NCI-H2227 (cell line): ENCODE measurements around the gene PRDX2.

ENCODE experiments used
- DNase-seq: peaks from one replicate; lab custom pipeline; 2025; ENCODE audit not compliant: unreplicated experiment; lab: John Stamatoyannopoulos, UW

The PRDX2 gene

DNA sequence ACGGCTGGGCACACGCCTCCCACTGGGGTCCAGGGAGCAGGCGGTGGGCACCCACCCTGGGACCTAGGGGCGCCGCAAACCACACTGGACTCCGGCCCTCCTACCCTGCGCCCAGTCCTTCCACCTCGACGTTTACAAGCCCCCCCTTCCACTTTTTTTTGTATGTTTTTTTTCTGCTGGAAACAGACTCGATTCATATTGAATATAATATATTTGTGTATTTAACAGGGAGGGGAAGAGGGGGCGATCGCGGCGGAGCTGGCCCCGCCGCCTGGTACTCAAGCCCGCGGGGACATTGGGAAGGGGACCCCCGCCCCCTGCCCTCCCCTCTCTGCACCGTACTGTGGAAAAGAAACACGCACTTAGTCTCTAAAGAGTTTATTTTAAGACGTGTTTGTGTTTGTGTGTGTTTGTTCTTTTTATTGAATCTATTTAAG lies 8.7 kb downstream of the PRDX2 start:
- DNase-seq = no peak

DNA sequence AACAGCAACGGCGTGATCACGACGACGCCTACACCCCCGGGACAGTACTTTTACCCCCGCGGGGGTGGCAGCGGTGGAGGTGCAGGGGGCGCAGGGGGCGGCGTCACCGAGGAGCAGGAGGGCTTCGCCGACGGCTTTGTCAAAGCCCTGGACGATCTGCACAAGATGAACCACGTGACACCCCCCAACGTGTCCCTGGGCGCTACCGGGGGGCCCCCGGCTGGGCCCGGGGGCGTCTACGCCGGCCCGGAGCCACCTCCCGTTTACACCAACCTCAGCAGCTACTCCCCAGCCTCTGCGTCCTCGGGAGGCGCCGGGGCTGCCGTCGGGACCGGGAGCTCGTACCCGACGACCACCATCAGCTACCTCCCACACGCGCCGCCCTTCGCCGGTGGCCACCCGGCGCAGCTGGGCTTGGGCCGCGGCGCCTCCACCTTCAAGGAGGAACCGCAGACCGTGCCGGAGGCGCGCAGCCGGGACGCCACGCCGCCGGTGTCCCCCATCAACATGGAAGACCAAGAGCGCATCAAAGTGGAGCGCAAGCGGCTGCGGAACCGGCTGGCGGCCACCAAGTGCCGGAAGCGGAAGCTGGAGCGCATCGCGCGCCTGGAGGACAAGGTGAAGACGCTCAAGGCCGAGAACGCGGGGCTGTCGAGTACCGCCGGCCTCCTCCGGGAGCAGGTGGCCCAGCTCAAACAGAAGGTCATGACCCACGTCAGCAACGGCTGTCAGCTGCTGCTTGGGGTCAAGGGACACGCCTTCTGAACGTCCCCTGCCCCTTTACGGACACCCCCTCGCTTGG lies 9.3 kb downstream of the PRDX2 start:
- DNase-seq = peak; percentile 67

DNA sequence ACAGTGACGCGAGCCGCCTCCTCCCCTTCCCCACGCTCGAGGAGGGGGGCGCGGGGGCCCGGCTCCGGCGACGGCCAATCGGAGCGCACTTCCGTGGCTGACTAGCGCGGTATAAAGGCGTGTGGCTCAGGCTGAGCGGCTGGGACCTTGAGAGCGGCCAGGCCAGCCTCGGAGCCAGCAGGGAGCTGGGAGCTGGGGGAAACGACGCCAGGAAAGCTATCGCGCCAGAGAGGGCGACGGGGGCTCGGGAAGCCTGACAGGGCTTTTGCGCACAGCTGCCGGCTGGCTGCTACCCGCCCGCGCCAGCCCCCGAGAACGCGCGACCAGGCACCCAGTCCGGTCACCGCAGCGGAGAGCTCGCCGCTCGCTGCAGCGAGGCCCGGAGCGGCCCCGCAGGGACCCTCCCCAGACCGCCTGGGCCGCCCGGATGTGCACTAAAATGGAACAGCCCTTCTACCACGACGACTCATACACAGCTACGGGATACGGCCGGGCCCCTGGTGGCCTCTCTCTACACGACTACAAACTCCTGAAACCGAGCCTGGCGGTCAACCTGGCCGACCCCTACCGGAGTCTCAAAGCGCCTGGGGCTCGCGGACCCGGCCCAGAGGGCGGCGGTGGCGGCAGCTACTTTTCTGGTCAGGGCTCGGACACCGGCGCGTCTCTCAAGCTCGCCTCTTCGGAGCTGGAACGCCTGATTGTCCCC lies 10.1 kb downstream of the PRDX2 start, which contains the start of gene JUNB:
Gene JUNB (plus strand): TSS at position 142 of the 706 bp plus-strand sequence. CDS start 286 bp downstream, at position 428.
- DNase-seq = peak; percentile 95

DNA sequence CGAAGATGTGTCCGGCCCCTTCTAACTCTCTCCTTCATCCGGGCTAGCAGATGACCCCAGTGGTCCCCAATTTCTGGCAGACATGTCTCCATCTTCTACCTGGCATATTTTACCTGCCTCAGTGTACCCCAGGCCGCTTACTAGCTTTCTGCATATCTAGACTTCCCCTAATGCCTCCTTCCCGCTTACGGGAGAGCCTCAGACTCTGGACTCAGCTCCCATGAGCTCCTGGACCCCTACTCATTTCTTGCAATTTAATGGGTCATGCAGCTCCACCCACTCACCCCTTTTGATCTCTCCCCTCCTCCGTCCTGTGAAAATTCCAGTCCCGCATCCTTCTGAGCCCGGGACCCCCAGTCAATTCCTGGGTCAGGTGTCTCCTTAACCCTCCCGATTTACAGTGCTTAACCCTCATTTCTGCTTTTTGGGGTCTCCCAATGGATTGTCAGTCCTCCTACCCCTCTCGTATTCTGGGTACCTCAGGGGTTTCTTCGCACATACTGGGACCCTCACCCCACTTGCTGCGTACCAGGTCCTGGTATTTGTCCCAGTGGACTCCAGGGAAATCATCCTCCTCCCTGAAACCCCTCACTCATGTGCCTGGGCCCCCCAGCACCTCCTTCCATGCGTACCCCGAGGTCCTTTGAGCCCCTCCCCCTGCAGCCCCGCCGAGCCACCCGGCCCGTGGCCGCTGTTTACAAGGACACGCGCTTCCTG lies 10.8 kb downstream of the PRDX2 start:
- DNase-seq = no peak

DNA sequence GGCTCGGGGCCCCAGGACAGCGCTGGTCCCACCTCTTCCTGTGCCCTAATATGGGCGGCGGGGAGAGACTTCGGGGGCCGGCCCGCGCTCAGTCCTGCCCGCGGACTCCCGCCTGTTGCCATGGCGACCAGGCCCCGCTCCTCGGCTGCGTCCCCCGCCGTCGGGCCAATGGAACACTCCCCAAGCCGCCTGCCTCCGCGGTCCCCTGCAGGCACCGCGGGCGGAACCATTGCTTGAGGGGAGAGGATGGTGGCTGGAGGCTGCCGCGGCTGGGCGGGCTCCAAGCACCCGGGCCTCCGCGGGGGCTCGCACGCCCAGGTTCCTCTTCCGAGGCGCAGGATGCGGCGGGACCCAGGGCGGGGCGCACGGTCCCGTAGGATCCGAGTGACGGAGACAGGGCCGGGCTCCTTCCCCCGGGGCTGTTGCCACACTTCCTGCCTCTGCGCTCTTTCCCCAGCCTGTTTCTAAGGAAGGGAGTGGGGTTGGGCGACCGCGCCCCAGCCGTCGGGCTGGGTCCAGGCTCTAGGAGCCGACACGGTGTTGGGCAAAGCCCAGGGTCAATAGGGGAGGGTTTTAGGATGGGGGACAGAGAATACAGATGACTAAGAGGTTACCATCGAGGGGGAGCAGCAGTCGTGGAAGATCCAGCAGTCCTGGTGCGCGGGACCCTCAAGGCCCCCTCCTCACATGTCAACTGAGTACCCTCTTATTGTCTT lies 11.5 kb downstream of the PRDX2 start:
- peak; percentile 96 for DNase-seq

DNA sequence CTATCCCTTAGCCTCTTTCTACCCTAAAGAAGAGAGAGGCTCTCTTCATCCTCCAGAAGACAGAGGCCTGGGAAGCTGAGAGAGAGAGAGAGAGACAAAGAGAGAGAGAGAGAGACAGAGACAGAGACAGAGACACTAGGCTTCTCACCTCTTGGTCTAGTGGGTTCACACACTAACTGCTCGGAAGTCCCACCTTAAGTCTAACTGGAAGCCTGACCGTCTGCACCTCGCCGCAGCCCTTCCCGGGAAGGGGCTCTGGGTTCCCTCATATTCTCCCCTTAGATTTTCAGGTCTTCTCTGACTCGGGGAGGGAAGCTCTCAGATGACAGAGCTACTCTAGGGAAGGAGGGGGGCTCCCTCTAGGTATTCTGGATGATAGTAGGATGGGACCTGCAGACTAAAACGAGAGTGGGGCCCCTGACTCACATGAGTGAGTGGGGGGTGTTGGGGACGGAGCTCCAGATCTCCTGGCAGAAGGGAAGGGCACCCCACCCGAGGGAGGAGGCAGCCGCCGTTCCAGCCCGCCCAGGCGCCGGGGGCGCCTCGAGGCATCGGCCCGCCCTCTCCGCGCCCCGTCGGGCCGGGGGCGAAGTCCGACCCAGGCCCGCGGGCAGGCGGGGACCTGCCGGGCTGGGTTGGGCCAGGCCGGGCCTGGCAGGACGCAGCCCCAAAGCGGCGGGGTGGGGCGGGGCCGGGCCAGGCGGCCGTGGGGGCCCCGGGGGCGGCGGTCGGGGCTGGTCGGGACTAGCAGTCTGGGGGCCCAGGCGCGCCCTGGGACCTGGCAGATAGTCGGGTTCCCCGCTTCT lies 12.3 kb downstream of the PRDX2 start:
- DNase-seq = peak; percentile 47

DNA sequence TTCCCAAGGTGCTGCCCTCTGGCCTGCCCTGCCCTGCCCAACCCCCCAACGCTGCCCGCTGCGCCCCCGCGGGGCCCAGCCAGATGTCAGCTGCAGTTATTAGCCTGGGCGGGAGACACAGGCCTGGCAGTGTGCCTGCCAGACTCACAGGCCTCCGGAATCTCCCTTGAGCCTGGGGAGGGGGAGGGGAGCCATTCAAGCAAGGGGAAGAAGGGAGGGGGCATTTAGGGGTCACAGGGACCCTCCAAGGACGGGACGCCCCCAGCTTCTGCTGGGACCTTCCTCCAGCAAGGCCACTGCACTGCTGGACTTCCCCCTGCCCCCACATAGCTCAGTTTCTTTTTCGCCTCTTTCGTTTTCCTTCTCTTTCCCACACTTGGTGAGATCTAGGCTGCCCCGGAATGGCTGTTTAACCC lies 12.9 kb downstream of the PRDX2 start:
- peak; percentile 43 for DNase-seq

DNA sequence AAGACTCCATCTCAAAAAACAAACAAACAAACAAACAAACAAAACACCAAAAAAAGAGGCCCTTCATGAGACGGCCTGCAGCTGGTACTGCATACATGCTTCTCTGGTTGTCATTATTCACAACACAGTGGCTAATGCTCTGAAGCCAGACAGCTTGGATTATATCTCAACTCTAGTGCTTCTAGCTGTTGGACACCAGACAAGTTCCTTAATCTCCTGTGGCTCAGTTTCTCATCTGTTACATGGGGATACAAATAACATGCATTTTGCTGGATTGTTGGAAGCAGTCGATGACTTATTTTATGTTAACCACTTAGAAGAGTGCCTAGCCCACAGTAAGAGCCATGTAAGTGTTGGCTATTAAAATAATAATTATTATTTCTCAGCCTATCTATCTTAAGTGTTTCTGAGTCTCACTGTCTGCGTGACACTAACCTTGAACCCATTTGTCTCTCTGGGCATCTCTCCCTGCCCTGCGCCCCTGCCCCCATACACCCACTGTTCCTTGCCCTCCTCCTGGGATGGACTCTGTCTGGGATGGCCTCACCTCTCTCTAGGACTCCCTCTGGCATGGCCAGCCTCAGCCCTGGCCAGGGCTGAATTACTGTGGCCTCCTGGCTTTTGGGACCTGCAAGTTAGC lies 13.4 kb downstream of the PRDX2 start:
- DNase-seq = no peak

DNA sequence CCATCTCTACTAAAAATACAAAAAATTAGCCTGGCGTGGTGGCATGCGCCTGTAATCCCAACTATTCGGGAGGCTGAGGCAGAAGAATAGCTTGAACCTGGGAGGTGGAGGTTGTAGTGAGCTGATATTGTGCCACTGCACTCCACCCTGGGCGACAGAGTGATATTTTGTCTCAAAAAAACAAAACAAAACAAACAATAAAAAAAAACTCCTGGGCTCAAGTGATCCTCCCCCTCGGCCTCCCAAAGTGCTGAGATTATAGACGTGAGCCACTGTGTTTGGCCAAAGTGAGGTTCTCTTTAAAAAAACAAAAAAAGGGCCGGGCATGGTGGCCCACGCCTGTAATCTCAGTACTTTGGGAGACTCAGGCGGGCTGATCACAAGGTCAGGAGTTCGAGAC lies 14.1 kb downstream of the PRDX2 start:
- DNase-seq = no peak

DNA sequence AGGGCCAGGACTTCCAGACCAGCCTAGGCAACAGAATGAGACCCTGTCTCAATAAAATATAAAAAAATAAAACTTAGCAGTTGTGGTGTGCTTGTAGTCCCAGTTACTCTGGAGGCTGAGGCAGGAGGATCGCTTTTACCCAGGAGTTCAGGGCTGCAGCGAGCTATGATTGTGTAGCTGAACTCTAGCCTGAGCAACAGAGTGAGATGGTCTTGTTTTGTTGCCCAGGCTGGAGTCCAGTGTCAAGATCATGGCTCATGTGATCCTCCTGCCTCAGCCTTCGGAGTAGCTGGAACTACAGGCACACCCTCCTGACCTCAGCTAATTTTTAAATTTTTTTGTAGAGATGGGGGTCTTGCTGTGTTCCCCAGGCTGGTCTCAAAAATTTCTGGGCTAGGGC lies 14.6 kb downstream of the PRDX2 start:
- no peak for DNase-seq

DNA sequence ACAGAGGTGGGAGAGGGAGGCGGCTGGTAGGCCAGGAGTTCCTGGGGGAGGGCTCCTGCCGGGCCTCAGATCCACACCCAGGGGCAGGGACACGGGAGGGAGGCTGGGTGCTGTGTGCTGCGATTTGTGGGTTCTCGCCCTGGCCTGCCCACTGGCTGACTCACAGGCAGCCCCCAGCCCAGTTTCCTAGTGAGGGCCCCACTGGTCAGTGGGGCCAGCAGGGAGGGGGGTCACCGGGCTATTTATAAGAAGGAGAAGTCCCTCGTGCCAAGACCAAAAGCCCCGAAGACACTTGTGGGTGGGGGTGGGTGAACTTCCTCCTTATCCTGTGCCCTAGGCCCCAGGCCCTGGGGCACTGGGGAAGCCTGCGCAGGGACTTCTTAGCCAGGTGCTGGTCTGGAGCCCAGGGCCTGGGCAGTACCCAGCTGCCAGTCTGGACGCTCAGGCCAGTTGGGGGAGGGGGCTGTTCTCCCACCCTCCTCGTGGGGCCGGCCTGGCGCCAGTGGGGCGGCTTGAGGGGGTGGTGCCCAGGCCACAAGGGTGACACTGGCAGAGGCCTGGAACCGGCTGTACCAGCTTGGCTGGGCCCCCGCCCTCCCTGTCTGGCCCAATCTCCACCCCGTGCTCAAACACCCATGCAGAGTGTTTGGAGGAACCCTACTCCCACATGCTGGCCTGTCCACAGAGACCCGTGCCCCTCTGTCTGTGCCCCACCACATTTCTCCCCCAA lies 15.3 kb downstream of the PRDX2 start:
- no peak for DNase-seq

DNA sequence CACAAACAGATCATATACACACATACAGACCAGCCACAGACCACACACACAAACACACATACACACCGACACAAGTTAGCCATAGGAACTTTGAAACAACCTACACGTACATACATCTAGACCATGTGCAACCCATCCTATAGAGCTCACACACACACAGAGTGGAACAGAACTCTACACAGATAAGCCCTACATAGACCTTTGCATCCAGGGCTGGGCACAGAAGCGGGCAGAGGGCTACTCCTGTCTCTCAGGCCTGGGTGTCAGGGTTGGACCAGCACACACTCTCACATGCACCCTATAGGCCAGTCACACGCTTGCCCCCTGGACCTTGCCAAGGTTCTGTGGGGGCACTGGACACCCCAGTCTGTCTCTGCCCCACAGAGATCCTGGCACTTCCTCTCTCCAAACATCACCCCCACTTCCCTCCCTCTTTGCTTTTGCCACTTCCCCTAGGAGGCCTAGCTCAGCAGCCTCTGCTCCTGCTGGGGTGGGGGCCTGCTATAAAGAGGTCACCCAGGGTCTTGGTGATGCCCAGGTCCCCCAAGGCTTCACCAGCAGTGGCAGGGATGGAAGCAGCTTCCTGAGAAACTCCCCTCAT lies 16.1 kb downstream of the PRDX2 start:
- DNase-seq = no peak

DNA sequence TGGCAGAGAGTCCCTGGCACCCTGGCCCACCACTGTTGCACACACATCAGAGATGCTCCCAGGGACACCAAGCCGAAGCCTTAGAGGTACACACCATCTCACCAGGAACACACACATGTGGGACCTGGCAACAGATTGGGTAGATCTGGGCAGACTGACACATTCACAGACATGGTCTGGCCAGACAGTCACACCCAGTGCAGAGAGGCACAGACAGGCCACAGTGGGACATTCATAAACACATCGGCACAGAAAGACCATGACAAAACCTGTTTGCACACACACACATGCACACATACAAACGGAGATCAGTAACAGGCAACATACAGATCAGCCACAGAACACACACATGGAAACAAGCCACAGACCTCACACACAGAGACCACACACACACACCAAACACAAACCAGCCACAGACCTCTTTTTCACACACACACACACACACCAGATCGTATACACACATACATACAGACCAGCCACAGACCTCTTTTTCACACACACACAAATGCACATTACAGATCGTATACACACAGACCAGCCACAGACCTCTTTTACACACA lies 16.6 kb downstream of the PRDX2 start:
- DNase-seq = no peak

DNA sequence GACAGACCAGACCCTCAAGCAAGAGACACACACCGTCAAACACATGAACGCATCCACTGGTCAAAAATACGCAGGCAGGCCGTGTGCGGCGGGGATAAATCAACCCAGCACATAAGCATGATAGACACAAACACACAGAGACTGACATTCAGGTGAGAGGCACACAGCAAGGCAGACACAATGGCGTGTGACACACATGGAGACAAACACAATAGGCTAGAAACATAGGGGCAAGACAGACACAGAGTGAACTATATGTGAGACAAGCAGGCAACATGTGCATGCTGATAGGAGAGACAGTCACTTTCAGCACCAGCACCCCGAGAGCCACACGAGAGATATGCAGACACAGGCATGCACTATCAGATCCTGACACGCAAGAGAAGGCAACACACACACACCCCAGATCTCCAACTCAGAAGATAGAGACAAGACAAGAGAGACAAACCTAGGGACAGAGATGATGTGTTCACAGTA lies 17.2 kb downstream of the PRDX2 start:
- no peak for DNase-seq

DNA sequence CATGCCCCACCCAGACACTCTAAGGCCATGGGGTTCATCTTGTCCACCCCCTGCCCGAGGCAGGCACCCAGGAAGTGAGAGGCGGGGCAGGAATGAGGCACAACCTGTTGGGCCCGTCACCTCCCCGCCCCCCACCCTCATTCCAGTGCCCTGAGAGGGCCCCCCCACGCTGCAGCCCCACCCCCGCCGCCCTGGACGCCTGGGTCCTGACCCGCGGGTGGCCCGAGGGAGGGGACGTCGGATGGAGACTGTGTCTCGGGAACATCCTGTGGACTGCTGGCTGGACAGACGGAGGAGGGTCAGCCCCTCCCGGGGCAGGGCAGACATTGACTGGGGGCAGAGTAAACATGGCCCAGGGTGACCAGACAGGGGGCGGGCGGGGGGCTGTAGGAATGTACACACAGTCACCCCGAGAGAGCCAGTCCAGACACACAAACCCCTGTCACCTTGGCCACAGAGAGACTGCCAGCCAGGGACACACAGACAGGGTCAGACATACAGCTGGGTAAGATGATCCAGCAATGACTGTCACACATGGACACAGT lies 17.7 kb downstream of the PRDX2 start:
- DNase-seq = no peak

DNA sequence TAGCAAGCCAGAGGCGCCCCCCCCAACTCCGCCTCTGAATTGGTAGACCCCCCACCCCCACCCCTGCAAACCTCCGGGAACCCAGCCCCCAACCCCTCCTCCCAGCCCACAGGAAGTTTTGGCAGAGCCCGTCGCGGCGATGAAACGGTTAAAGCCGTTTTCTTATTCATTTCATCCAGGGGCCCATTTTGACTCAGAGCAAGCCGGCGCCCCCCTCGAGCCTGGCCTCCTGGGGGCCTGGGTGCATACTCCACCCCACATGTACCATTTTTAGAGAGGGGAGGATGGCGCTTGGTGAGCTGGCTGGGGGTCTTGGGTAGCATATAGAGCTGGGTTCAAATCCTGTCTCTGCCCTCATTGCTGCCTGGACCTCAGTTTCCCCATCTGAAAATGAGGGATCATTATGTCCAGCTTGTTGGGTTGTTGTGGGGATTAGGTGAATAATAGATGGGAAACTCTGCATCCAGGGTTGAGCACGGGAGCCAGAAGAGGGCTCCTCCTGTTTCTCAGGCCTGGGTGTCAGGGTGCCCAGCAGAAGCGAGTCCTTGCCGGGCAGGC lies 18.2 kb downstream of the PRDX2 start:
- DNase-seq = peak; percentile 39

DNA sequence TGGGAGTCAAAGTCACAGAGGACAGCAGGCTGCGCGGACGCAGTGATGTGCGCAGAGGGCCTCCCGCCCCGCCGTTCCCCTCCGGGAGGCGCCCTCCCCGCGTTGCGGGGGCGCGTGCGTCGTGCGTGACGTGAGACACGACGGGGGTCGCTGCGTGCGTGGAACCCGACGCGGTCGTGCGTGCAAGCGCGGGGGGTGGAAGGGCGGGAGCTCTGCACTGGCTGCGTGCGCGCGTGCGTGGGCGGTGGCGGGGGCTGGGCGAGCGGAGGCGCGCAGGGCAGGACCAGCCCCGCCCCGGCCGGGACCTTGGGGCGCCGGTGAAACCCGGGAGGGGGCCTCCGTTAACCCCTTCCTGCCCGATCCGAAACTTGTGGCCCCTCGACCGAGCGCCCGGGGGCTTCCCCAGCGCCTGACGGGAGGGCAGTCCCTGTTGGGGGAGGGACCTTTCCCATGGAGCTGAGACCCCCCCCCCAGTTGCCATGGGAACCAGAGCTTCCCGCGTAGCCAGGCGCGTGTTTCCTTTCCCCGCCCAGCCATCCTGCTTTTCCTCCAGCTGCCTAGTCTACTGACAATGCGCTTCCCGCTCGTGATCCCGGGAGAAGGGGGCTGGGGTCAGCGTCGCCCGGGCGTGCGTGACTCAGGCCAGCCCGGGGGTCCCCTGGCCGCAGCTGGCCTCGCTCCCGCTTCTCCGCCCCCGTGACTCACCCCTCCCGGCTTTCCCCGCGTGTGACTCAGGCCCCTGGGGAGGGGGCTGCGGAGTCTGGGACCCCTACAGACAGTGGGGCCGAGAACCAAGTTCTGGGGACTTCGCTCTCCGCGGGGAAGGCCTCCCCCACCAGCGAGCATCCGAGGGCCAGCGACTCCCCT lies 18.9 kb downstream of the PRDX2 start:
- peak; percentile 76 for DNase-seq
